ENCODE measurements around the gene ART5.

GRCh38 chr11:3632070-3632660 lies 9.6 kb downstream of the ART5 start:
- TF ChIP-seq, protein P1, sequence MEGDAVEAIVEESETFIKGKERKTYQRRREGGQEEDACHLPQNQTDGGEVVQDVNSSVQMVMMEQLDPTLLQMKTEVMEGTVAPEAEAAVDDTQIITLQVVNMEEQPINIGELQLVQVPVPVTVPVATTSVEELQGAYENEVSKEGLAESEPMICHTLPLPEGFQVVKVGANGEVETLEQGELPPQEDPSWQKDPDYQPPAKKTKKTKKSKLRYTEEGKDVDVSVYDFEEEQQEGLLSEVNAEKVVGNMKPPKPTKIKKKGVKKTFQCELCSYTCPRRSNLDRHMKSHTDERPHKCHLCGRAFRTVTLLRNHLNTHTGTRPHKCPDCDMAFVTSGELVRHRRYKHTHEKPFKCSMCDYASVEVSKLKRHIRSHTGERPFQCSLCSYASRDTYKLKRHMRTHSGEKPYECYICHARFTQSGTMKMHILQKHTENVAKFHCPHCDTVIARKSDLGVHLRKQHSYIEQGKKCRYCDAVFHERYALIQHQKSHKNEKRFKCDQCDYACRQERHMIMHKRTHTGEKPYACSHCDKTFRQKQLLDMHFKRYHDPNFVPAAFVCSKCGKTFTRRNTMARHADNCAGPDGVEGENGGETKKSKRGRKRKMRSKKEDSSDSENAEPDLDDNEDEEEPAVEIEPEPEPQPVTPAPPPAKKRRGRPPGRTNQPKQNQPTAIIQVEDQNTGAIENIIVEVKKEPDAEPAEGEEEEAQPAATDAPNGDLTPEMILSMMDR (IDR thresholded peaks at IDR 0.05): no peak
- TF ChIP-seq EP300 (IDR thresholded peaks at IDR 0.05; ENCODE audit: low read depth): no peak
